HG02642 (cell line): Measurements from ENCODE around the gene BRD7.

Source experiments
- ATAC-seq: cut with Tn5 transposase; IDR thresholded peaks from one replicate; pipeline ENCODE4 v1.9.1; 2021; ENCODE audit warnings: mild to moderate bottlenecking; ENCODE audit not compliant: unreplicated experiment, poor library complexity

The BRD7 gene

DNA sequence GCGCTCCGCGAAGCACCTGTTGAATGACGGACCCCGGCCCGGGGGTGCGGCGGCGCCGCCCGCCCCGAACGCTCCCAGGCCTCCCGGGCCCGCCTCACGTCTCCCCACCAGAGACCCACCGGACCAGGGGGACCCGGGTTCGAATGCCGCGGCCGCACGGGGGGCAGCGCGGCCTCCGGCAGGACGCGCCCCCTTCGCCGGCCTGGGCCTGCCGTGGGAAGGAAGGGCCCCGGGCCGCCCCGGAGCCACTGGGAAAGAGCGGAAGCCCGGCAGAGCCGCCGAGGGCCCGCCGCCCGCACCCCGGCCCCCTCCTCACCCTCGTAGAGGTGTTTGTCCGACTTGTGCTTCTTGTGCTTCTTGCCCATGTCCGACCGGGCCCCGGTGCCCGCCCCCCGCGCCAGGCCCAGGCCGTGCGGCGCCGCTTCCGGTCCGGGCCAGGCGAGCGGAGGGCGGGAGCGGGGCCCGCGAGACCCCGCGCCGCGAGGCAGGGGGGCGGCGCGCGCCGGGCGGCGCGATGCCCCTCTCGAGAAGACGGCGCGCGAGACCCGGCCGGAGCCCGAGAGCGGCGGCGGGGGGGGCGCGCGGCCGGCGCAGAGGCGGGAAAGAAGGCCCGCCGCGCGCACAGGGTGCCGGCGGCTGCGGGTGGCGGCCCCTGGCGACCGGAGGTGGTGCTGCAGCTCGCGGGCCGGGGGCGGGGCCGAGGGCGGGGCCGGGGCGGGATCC is at the start of gene BRD7:
Gene BRD7 (minus strand): TSS at position 579 of the 723 bp plus-strand sequence. CDS start 214 bp downstream, at position 365.
- peak; percentile 80 for ATAC-seq

DNA sequence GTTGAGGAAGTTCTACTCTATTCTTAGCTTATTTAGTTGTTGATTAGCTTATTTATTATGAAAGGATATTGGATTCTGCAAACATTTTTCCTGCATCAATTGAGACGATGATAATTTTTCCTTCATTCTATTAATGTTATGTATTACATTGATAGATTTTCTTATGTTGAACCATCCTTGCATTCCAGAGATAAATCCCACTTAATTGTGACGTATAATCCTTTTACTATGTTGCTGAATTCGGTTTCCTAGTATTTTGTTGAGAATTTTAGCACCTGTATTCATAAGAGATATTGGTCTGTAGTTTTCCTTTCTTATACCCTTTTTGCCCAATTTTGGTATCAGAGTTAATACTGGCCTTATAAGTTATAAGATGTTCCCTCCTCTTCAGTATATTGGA is 47.6 kb upstream of the BRD7 start:
- no peak for ATAC-seq

DNA sequence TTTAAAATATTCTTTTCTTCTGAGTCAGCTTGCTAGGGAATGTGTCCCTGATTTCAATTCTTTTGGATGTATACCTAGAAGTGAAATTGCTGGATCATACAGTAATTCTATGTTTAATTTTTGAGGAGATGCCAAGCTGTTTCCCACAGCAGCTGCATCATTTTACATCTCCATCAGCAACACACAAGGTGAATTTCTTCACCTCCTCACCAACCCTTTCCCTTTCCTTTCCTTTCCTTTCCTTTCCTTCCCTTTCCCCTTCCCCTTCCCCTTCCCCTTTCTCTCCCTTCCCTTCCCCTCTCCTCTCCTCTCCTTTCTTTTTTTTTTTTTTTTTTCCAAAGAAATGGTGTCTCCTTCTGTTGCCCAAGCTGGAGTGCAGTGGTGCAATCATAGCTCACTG is 45.4 kb upstream of the BRD7 start:
- ATAC-seq, result no peak

DNA sequence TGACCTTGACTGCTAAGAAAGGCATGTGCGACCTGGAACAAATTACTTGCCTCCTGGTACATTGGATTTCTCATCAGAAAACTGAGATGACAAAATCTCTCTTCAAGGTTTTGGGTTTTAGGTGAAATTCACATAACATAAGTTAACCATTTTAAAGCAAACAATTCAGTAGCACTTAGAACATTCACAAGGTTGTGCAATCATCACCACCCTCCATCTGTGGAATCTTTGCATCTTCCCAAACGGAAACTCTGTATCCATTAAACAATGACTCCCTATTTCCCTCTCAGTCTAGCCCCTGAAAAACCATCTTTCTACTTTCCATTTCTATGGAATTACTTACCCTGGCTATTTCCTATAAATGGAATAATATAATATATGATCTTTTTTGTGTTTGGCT is 42.2 kb upstream of the BRD7 start:
- no peak for ATAC-seq

DNA sequence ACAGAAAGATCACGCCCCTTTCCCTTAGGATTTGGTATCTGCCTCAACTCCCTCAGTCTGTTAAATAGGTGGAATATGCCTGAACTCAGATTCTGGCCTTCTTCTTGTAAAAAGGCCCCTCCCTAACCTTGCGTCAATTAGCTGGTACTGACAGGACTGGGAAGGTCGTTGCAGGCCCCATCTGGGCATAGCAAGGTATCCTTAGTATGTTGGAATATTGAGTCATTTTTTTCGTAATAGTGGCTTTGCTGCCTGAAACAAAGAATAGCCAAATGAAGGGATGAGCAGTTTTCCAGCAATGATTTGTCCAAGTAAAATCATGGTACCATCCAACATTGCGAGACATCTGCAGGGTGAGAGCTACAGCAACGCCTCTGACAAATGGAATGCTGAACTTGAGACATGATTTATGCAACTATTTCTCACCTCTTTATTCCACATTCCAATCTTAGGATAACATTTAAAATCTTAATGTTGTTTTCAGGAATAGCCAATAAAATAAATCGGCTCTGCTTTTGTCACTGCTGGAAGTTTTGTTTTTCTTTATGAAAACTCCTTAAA is 39.3 kb upstream of the BRD7 start:
- no peak for ATAC-seq

DNA sequence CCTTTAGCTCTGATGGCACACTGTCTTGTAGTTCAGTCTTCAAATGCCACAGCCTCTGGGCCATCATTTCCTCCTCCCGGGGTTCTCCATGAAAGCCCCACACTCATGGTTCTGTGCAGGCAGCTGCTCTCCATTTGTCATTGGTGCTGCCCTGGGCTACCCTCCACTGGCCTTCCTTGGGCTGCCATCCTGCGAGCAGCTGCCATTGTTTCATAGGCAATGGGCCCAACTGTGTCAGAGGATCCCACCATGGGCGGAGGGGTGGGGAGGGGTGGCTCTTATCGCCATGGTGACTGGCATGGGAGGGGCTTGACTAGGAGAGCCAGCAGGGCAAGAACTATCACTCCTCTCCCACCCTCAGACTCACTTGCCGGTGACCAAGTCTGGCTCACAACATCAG is 38.6 kb upstream of the BRD7 start:
- no peak for ATAC-seq

DNA sequence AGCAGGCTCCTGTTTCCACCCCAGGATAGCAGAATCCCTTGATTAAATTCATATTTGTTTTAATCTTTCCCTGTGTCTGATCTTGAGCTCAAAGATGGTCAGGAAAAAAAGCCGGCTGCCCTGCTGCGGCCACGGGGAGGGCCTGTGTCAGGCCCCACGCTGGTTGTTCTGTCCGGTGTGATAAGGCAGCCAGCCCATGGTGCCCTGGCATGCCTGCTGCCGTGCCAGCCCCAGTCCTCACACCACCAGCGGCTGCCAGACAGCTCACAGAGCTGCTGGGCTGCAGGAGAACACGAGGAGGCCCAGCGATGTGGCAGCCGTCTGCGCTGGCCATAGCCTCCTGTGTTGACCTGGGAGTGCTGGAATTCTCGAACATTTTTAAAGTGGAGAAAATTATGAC is 34.7 kb upstream of the BRD7 start:
- ATAC-seq, result no peak

DNA sequence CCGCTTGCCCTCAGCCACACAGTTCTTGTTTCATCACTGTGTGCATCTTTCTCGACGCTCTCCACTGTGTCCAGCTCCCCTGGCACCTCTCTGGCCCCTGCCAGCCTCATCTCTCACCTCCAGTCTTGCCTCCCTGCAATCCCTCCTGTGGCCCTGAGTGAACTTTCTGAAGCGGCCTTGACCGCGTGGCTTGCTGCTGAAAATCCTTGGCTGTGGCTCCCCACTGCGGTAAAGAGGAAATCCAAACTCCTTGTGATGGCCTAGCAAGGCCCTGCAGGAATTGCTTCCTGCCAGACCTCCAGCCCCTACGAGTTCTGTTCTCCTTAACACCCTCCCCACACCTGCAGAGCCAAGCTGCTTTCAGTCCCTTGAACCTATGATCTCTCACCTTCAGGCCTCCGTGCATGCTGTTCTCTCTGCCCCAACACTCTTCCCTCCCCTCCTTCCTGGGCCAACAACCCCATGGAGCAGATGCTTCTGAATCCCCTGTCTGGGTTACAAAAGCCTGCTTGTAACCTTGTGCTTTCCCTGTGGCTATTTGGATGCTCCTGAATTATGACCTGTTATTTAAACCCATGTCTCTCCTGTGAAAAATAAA is 33.6 kb upstream of the BRD7 start:
- no peak for ATAC-seq

DNA sequence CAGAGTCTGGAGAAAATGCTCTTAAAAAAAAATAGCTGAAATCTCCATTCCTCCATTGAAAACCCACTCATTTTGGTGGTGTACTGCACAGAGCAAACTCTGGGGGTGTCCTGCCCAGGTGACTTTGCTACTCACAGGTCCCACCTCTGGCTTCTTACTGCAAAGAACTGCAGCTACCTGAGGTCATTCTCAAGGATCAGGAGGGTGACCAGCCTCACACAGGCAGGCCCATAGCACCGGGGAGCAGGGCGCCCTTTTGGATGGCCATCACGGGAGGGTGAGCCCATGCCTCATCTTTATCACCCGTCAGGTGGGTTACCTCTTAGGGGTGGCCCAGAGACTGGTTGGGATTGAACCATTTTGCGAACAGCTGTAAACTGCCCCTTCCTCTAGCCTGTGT is 32.6 kb upstream of the BRD7 start:
- no peak for ATAC-seq

DNA sequence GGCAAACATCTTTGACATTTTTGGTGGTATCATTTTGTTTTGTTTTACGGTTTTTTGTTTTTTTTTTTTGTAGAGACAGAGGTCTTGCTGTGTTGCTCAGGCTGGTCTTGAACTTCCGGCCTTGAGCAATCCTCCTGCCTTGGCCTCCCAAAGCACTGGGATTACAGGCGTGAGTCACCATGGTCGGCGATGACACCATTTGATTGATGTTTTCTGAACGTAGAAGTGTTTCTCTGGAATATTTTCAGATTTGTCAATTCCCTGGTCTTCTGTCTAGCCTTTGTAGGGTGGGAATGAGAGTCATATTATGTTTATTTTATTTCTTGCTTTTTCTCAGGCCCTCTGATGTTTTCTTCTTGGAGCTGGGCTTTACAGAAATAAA is 32.2 kb upstream of the BRD7 start:
- ATAC-seq, result no peak

DNA sequence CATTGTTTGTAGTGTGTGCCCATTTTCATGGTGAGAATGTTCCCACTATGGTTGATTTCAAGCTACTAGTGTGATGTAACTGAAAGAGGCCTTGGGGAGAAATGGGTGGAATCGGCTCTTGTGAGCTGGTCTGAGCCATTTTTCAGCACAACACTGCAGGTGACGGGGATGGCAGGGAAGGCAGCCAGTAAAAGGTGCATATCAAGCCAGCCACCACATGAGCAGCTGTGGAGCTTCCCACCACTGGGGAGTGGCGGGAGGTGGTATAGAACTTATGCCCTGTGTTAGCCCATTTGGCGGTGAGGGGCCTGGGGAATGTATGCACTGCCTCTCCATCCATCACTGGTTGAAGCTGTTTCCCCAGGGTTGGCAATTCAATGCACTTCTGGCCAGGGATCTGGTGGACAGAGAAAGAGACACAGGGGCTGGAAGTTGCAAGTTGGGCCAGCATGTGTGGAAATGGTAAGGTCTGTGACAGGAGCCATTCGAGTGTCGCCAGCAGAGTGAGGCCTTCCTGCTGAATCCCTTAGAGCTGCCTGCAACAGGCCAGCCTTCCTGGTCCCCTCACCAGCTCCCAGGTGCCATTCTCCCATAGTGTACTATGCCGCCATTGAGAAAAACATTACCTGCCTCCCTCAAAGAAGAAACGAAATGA is 31.7 kb upstream of the BRD7 start:
- ATAC-seq, result no peak

DNA sequence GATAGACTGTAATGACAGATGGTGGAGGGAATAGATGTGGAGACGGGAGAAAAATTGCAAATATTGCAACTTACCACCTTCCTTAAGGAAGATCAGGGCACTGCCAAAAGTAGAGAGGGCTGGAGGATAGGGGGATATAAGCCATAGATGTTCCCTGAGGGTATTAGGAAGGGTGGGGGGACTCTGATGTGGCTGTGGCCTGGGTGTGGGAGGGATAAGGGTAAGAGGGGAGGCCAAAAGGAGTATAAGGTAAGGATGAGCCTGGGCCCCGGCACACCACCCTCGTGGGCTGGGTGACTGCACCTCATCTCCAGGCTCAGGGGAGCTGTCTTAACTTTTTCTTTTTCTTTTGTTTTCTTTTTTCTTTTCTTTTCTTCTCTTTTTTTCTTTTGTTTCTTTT is 30.6 kb upstream of the BRD7 start:
- no peak for ATAC-seq

DNA sequence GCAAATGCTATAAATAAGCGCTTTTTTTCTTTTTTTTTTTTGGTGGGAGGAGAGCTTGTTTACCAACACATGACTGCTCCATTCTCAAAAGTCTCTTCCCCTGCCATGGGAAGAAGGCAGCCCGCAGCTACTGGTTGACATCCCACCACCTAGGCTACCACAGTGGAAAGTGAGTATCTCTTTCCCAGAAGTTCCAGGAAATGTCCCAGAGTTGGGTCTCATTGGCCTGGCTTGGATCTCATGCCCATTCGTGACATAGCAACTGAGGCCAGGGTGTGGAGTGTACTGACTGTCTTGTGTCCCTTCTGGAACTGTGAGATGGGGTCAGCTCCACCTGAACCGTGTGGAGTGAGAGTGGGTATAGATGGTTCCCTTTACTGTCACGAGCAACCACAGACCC is 29.5 kb upstream of the BRD7 start:
- no peak for ATAC-seq

DNA sequence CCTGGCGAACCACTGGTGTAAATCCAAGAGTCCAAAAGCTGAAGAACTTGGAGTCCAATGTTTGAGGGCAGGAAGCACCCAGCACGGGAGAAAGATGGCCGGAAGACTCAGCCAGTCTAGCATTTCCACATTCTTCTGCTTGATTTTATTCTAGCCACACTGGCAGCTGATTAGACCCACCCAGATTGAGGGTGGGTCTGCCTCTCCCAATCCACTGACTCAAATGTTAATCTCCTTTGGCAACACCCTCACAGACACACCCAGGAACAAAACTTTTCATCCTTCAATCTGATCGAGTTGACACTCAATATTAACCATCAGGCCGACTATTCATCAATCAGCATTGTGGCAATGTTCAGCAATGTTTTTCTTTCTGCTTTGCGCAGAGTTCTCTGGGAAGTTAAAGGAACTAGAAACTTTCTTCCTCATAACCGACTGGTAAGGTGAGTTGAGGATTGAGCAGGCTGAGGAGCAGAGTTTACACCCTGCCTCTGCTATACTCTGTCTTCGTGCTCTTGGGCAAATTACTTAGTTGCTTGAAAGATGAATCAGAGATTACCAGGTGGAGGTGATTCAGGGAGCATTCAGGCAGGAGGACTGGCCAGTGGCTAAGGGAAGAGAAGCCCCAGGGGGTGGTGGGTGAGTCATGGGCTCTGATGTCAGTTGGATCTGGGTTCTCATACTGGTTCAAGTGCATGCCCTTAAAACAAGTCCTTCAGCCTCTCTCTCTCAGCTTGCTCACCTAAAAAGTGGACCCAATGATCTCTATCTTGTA is 28.2 kb upstream of the BRD7 start:
- no peak for ATAC-seq

DNA sequence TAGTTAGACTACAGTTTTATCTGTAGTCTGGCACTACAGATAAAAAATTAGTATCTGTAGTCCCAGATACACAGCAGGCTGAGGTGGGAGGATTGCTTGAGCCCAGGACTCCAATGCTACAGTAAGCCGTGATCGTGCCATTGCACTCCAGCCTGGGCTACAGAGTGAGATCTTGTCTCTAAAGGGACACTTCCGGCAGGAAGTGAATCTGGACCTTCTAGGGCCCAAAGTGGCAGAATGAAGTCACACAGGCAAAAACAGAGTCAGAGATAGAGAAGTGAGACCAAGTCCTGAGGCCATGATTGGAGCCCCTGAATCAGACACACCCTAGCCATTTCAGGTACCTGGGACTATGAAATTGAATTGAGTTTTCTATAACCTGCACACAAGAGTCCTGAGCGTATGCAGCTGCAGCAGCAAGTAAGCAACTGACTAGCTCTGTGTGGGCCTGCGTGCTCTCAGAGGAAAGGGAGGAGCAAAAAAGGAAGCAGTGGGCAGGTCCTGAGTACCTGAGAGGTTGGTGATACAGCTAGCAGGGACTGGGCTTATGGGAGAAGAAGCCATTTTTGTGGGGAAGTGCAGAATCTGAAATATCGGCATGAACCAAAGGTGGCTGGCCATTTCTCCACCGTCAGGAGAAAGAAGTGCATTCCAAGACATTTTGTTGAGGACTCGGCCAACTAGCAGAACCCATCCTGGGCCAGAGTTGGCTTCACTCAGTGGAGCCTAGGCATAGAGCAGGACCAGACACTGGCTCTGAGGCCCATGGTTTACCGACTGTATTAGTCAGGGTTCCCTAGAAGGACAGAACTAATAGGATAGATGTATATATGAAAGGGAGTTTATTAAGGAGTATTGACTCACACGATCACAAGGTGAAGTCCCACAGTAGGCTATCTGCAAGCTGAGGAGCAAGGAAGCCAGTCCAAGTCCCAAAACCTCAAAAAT is 27.2 kb upstream of the BRD7 start:
- no peak for ATAC-seq

DNA sequence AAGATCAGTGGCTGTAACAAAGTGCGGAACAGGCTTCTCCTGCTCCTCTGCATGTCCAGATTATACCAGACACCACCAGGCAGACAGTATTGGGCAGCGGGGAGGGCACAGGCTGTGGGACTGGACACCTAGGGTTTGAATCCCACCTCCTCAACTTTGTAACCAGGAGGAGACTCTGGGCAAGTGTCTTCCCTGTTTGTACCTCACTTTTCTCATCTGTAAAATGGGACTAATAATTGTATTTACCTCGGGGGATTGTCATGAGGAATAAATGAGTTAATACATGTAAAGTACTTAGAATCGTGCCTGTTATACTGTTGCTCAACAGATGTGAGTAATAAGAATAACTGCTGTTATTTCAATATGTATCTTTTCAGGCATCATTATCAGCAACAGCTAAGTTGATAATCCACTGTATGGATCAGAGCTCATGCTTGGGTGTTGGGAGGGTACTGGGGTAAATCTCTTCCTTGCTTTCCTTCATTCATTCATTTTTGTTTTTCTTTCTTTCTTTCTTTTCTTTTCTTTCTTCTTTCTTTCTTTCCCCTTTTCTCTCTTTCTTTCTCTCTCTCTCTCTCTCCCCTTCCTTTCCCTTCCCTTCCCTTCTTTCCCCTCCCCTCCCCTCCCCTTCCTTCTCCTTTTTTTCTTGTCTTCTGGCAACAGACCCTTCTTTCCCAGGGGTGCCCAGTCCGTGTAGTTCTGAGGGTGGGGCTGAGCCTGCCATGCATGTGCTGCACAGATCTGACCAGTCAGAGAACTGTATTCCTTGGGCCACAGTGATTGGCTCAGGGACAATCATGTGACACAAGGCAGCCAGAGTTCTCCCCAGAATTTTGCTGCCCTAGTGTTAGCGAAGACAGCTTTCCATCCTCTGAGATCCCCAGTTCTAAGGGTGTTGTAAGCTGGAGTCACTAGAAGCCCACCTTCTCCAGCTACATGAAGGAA is 25.3 kb upstream of the BRD7 start:
- no peak for ATAC-seq

DNA sequence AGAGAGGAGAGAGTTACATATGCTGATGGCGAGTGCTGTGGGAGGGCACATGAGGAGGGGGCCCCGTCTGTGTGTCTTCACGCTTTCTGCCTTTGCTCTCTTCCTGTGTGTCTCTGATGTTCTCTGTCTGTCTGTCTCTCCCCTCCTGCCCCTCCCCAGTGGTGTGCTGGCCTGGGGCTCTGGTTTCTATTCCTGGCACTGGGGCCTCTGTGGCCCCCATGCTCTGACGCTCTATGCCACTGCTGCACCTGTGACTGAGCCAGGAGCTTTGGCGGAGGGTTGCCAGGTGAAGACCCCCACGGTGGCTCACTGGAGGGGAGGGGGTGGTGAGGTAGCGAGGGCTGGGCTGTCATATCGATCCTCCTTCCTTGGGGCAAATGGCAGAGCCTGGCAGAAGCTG is 24.6 kb upstream of the BRD7 start:
- no peak for ATAC-seq

DNA sequence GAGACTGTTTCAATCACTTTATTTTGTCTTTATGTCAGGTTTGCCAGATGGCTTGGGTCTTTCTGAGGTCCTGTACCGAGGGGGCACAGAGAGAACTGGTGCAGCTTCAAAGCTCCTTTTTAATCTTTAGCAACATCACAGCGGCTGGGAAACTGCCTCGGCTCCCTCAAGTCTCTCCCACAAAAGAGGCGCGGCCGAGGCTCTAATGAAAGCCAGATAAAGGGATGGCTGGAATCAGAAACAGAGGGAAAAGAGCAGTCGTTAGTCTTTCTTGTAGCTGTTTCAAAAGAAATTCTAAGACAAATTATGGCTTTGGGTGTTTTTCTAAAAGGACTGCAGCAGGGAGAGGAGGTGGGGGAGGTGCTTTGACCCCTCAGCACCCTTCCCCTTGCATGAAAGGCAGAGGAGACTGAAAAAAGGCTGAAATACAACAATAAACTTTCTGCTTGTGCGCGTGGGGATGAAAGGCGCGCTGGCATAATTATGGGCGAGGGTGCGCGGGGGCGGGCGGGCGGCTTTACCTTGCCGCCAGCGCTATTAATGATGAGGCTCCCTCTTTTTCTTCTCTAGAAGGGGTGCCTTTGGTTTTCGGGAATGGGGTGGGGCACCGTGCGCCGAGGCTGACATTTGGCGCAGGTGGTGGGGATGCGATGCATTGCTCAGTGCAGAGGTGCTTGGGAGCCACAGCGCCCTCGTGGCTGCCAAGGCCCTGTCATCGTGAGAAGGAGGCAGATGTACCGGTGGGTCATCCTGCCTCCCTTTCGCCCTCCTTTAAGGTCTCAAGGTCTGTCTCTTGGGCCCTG is 22.3 kb upstream of the BRD7 start:
- ATAC-seq, result no peak
